HCT116 (cell line): ENCODE measurements around the gene TLCD3B. TPM values are rescaled to one million over a fixed set of nuclear protein-coding genes. Genes with fewer than 3 reads are reported as not detected.
A peak's percentile ranks its signal among the peaks of the same experiment; 100 is the strongest.

Source experiments
- ATAC-seq: fragments of 200-7000 bp; cut with Tn5 transposase; 2 replicates; pipeline ENCODE4 v1.9.1; 2020; ENCODE audit warnings: mild to moderate bottlenecking, moderate library complexity
- BruUV-seq: library from RNA; stranded (reverse); fragments of 400-500 nt; replicated peaks from 2 replicates; lab custom pipeline; 2021; lab: Mats Ljungman, UMichigan
- CTCF ChIA-PET: fragments of 300-600 bp; sonication (Branson Sonifier 250); formaldehyde crosslinking; loops from one replicate; lab custom pipeline; 2021; ENCODE audit warnings: antibody characterized with exemption; lab: Charles Lee
- POLR2A ChIA-PET: fragments of 300-600, 350-600 bp; sonication (Branson Sonifier 250); formaldehyde crosslinking; loops from one replicate; lab custom pipeline; 2021; ENCODE audit warnings: antibody characterized with exemption; lab: Charles Lee
- RAD21 ChIA-PET, 2 experiments: fragments of 300-600 bp; sonication (Branson Sonifier 250); formaldehyde crosslinking; loops; one replicate each; lab custom pipeline; 2023; ENCODE audit warnings: low total read pairs in 2 of 2; ENCODE audit not compliant: uncharacterized antibody in 2 of 2, unreplicated experiment in 2 of 2, low non-redundant PET in 1 of 2; lab: Charles Lee
- DNase-seq: peaks from one replicate; pipeline ENCODE4 v3.0.0-alpha.2; 2010; ENCODE audit warnings: low read depth, low spot score
- H2AFZ ChIP-seq: fragments of 200-600 bp; shearing (Covaris generic), sonication (generic); 2 replicates; pipeline ENCODE4 v1.6.1; 2017; ENCODE audit warnings: low read depth, mixed run types, mixed read lengths, antibody characterized with exemption, low read length; ENCODE audit not compliant: poor library complexity, severe bottlenecking
- H3K27ac ChIP-seq: 2 replicates; pipeline ENCODE4 v1.5.1; 2012; ENCODE audit warnings: low read depth, low read length
- H3K27me3 ChIP-seq: fragments of 200-600 bp; sonication (generic); 2 replicates; pipeline ENCODE4 v1.6.1; 2016; ENCODE audit warnings: mixed run types, low read length, mixed read lengths; ENCODE audit not compliant: insufficient read depth
- H3K36me3 ChIP-seq, 2 experiments: fragments of 200-500 bp in 1 of 2; fragments of 200-600 bp in 1 of 2; sonication (Bioruptor generic) in 1 of 2; sonication (generic) in 1 of 2; 2 replicates each; pipeline versions ENCODE4 v1.5.1 to v1.6.1; 2014 to 2016; ENCODE audit warnings: low read length in 2 of 2, inconsistent platforms in 1 of 2, mixed read lengths in 1 of 2, mixed run types in 1 of 2; ENCODE audit not compliant: insufficient read depth in 2 of 2, control insufficient read depth in 1 of 2
- H3K4me1 ChIP-seq, 2 experiments: fragments of 200-600 bp in 1 of 2; sonication (generic) in 1 of 2; 2 replicates each; pipeline versions ENCODE4 v1.5.1 to v1.6.1; 2012 to 2017; ENCODE audit warnings: low read length in 2 of 2, inconsistent platforms in 1 of 2, mild to moderate bottlenecking in 1 of 2, mixed read lengths in 1 of 2, mixed run types in 1 of 2, moderate library complexity in 1 of 2; ENCODE audit not compliant: insufficient read depth in 2 of 2, control insufficient read depth in 1 of 2
- H3K4me2 ChIP-seq: fragments of 200-600 bp; sonication (generic); 2 replicates; pipeline ENCODE4 v1.6.1; 2017; ENCODE audit warnings: mixed run types, low read length, mixed read lengths
- H3K4me3 ChIP-seq, 2 experiments: fragments of 200-600 bp in 1 of 2; sonication (generic) in 1 of 2; replicated peaks in 1 of 2; 2 replicates each; pipeline ENCODE4 v1.5.1; 2011 to 2016; ENCODE audit warnings: low read length in 2 of 2, control low read depth in 1 of 2, low read depth in 1 of 2, mild to moderate bottlenecking in 1 of 2, mixed read lengths in 1 of 2, mixed run types in 1 of 2
- H3K79me2 ChIP-seq: fragments of 200-600 bp; sonication (generic); 2 replicates; pipeline ENCODE4 v1.6.1; 2017; ENCODE audit warnings: mild to moderate bottlenecking, mixed run types, low read length, moderate library complexity, mixed read lengths; ENCODE audit not compliant: insufficient read depth
- H3K9ac ChIP-seq: fragments of 200-600 bp; sonication (generic); 2 replicates; pipeline ENCODE4 v1.6.1; 2016; ENCODE audit warnings: low read length, mixed read lengths
- H3K9me2 ChIP-seq: fragments of 200-600 bp; sonication (generic), shearing (Covaris generic); 2 replicates; pipeline ENCODE4 v1.6.1; 2017; ENCODE audit warnings: mixed run types, mild to moderate bottlenecking, moderate library complexity; ENCODE audit not compliant: insufficient read depth
- H3K9me3 ChIP-seq, 2 experiments: fragments of 200-500 bp in 1 of 2; fragments of 200-600 bp in 1 of 2; sonication (Bioruptor generic) in 1 of 2; sonication (generic) in 1 of 2; 2 replicates each; pipeline ENCODE4 v1.6.1; 2014 to 2017; ENCODE audit warnings: low read length in 2 of 2, mixed read lengths in 2 of 2, inconsistent platforms in 1 of 2, low read depth in 1 of 2, mild to moderate bottlenecking in 1 of 2, mixed run types in 1 of 2, moderate library complexity in 1 of 2; ENCODE audit not compliant: control insufficient read depth in 1 of 2, insufficient read depth in 1 of 2
- H4K20me1 ChIP-seq: fragments of 200-600 bp; sonication (generic), shearing (Covaris generic); 2 replicates; pipeline ENCODE4 v1.6.1; 2017; ENCODE audit warnings: mixed run types, mild to moderate bottlenecking, moderate library complexity; ENCODE audit not compliant: insufficient read depth
- CBX3 ChIP-seq: IDR thresholded peaks from 2 replicates; pipeline ENCODE4 v1.6.1; 2012; ENCODE audit warnings: low read depth
- CEBPB ChIP-seq: IDR thresholded peaks from 2 replicates; pipeline ENCODE4 v1.6.1; 2012; ENCODE audit warnings: low read depth
- CTCF ChIP-seq, 3 experiments: fragments of 200-600 bp in 1 of 3; sonication (generic) in 1 of 3; IDR thresholded peaks in 2 of 3; conservative IDR thresholded peaks in 1 of 3; 2 replicates each; pipeline ENCODE4 v1.5.1; 2012 to 2017; ENCODE audit warnings: low read depth in 2 of 3, low read length in 2 of 3, antibody characterized with exemption in 1 of 3, borderline replicate concordance in 1 of 3, control low read depth in 1 of 3, mild to moderate bottlenecking in 1 of 3, mixed read lengths in 1 of 3, mixed run types in 1 of 3, moderate library complexity in 1 of 3; ENCODE audit not compliant: insufficient read depth in 1 of 3
- EZH2phosphoT487 ChIP-seq: fragments of 200-600 bp; IDR thresholded peaks from 2 replicates; pipeline ENCODE4 v1.6.1; 2018; ENCODE audit warnings: antibody characterized with exemption, borderline replicate concordance
- RAD21 ChIP-seq: IDR thresholded peaks from 2 replicates; pipeline ENCODE4 v1.6.1; 2012; ENCODE audit warnings: low read depth, mild to moderate bottlenecking
- TCF7L2 ChIP-seq: IDR thresholded peaks from 2 replicates; pipeline ENCODE4 v1.7.0; 2011; ENCODE audit warnings: borderline replicate concordance, inconsistent platforms; ENCODE audit not compliant: insufficient read depth, insufficient read length; ENCODE audit errors: extremely low read depth
- YY1 ChIP-seq: IDR thresholded peaks from 2 replicates; pipeline ENCODE4 v1.6.1; 2011; ENCODE audit warnings: low read length, low read depth, moderate library complexity, mild to moderate bottlenecking; ENCODE audit not compliant: insufficient replicate concordance; ENCODE audit errors: extremely low read depth
- intact Hi-C: fragments of 100-400 bp; cut with micrococcal nuclease; formaldehyde crosslinking; loops from 2 replicates; pipeline ENCODE4 v1.10.0; 2022
- total RNA-seq: library from RNA; stranded (reverse); gene quantifications from one replicate; pipeline ENCODE4 v1.2.1, GENCODE V29; 2021; ENCODE audit not compliant: unreplicated experiment

The TLCD3B gene
- total RNA-seq, 1 experiment from 2014 or later = 1.0 TPM

GRCh38 chr16:29994600-29995323 is 36.3 kb downstream of the TLCD3B start:
- H3K79me2 ChIP-seq = peaks cover 11% of the 10 kb centered on the region
- H2AFZ ChIP-seq = no peak overlapping the region
- peak overlapping the region; percentile 88 for H3K27ac ChIP-seq
- H4K20me1 ChIP-seq = no peaks in the 10 kb centered on the region
- no peaks in the 10 kb centered on the region for H3K9me3 ChIP-seq
- H3K4me1 ChIP-seq = peaks cover 9 to 27% of the 10 kb centered on the region in 2 experiments
- peak overlapping the region; percentile 92 for H3K4me2 ChIP-seq
- H3K9me2 ChIP-seq = no peaks in the 10 kb centered on the region
- H3K36me3 ChIP-seq = peaks cover 12 to 25% of the 10 kb centered on the region in 2 experiments
- ATAC-seq (peak; percentile 64), DNase-seq (no peak)
- no peaks in the 10 kb centered on the region for H3K27me3 ChIP-seq
- ChIA-PET RAD21 (no interaction called here), CTCF (no interaction called here), POLR2A (interaction anchor here (0.8 to 1.2 kb wide), 3 partner anchors 18 to 95 kb away, joined by 3 read pairs; partner anchors contain the start of genes ASPHD1, SEZ6L2 and TMEM219)
- TSS peak; percentile 76 for BruUV-seq
- no peak for TF ChIP-seq YY1
- TF ChIP-seq CEBPB = no peak
- no peak for TF ChIP-seq CTCF (IDR thresholded peaks at IDR 0.05 in 2 of 3, conservative IDR thresholded peaks at IDR 0.05 in 1 of 3; ENCODE audit: borderline replicate concordance in 1 of 3, insufficient read depth in 1 of 3, low read depth in 2 of 3, low read length in 2 of 3)
- no peak for TF ChIP-seq TCF7L2
- no peak for TF ChIP-seq EZH2phosphoT487
- no peak for TF ChIP-seq CBX3
- TF ChIP-seq RAD21 = no peak
- H3K9ac ChIP-seq = peak overlapping the region; percentile 86
- peak overlapping the region; percentile 83 to 95 for H3K4me3 ChIP-seq
- intact Hi-C loops = no loop called here
